Fibroblast of villous mesenchyme (primary cell): ENCODE measurements around the gene SLC24A4. TPM values are rescaled to one million over a fixed set of nuclear protein-coding genes. Genes with fewer than 3 reads are reported as not detected.
"Not testable (repeated sequence)": the region's sequence is repeated elsewhere in the genome, so short reads cannot be mapped to it uniquely, and the experiment has no call there.

Experiments used
- DNase-seq: peaks from one replicate; pipeline ENCODE4 v3.0.0-alpha.2; 2010; ENCODE audit warnings: low read depth
- H3K4me3 ChIP-seq: 2 replicates; pipeline ENCODE4 v1.5.1; 2011; ENCODE audit warnings: low read depth, mild to moderate bottlenecking, low read length
- CTCF ChIP-seq: IDR thresholded peaks from 2 replicates; pipeline ENCODE4 v1.5.1; 2012; ENCODE audit warnings: low read depth, mild to moderate bottlenecking, low read length; ENCODE audit not compliant: insufficient read depth
- total RNA-seq: library from RNA; depleted of rRNA; stranded (reverse); fragments of >200 nt; gene quantifications from 2 replicates; pipeline ENCODE4 v1.2.3, GENCODE V29; 2012

Gene SLC24A4
- total RNA-seq, 1 donor, result not detected

- no peak overlapping the region for H3K4me3 ChIP-seq
- no peak for TF ChIP-seq CTCF
- peak; percentile 17 for DNase-seq
These were observed 74.4 kb downstream of the SLC24A4 start for GRCh38 chr14:92397150-92397952.

- no peak overlapping the region for H3K4me3 ChIP-seq
- no peak for DNase-seq
- no peak for TF ChIP-seq CTCF
These were observed 75.1 kb downstream of the SLC24A4 start for GRCh38 chr14:92397953-92398564.

GRCh38 chr14:92398888-92399636, 76.1 kb downstream of the SLC24A4 start:
- H3K4me3 ChIP-seq, result no peak overlapping the region
- no peak for TF ChIP-seq CTCF
- DNase-seq, result no peak

DNA sequence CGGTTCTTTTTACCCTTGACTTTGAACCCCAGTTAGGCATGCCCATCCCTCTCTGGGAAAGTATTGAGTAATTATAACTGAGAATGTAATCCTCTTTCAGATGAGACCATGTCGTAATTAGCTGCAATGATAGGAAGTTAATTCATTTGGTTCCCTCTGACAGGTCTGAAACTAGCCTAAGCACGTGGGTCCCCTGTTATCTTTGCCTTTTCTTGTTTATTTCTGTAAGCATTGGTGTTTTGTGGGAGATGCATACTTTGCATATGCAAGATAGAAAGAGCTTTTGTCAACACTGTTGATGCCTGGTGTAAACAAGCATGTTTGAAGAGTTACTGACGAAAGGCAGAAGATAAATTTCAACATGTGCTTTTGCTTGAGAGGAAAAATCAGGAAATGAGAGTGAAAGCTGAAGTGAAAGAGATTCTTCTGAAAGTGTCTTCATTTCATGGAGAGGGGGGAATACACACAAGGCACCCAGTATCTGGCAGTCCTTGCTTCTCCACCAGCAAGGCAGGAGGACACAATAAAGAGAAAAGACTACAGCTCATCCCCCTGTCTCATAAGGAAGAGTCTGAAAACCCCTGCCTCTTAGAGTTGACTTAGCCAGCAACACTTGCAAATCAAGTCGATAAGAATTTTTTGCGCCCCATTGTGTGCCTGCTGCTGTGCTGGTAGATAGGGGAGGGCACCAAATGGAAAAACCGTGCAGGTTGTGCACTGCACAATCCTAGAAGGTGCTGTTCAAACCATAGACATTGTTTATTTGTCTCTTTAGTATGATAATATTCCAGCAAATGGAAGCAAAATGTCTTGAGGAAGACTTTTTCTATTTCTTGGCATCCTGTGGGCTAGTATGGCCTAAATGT, 77.8 kb downstream of the SLC24A4 start:
- DNase-seq, result peak; percentile 93
- no peak overlapping the region for H3K4me3 ChIP-seq
- no peak for TF ChIP-seq CTCF

GRCh38 chr14:92401561-92401960, 78.6 kb downstream of the SLC24A4 start:
- DNase-seq, result no peak
- no peak for TF ChIP-seq CTCF
- no peak overlapping the region for H3K4me3 ChIP-seq

DNA sequence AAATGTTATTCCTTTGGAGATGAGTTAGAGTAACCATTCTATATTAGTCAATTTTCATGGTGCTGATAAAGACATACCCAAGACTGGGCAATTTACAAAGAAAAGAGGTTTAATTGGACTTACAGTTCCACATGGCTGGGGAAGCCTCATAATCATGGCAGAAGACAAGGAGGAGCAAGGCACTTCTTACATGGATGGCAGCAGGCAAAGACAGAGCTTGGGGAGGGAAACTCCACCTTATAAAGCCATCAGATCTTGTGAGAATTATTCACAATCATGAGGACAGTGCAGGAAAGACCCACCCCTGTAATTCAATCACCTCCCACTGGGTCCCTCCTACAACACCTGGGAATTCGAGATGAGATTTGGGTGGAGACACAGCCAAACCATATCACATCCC, 79.5 kb downstream of the SLC24A4 start:
- DNase-seq, H3K4me3 ChIP-seq: not testable (repeated sequence)
